SU-DHL-6 (cell line): ENCODE results near the gene PPM1M.
"Not testable (repeated sequence)": the region's sequence is repeated elsewhere in the genome, so short reads cannot be mapped to it uniquely, and the experiment has no call there.

ENCODE experiments used
- H2AFZ ChIP-seq: fragments of 200-600 bp; sonication (generic); 2 replicates; pipeline ENCODE4 v1.6.1; 2014; ENCODE audit warnings: low read depth, mild to moderate bottlenecking, moderate library complexity, mixed read lengths, antibody characterized with exemption, low read length; ENCODE audit not compliant: severe bottlenecking
- H3F3A ChIP-seq: fragments of 200-600 bp; shearing (Covaris generic); 2 replicates; pipeline ENCODE4 v1.6.0; 2016; ENCODE audit warnings: antibody characterized with exemption, mild to moderate bottlenecking; ENCODE audit not compliant: insufficient read depth
- H3K27ac ChIP-seq: fragments of 200-600 bp; sonication (generic); 2 replicates; pipeline ENCODE4 v1.5.1; 2016; ENCODE audit warnings: low read depth, mild to moderate bottlenecking, low read length, moderate library complexity, mixed read lengths
- H3K27me3 ChIP-seq: fragments of 200-600 bp; sonication (generic), shearing (Covaris generic); 2 replicates; pipeline ENCODE4 v1.6.0; 2014; ENCODE audit warnings: mild to moderate bottlenecking, low read length
- H3K36me3 ChIP-seq: fragments of 200-600 bp; sonication (generic); 2 replicates; pipeline ENCODE4 v1.6.1; 2014; ENCODE audit warnings: mild to moderate bottlenecking, low read length, mixed read lengths
- H3K4me2 ChIP-seq: fragments of 300-600, 200-600 bp; shearing (Covaris generic), sonication (generic); 2 replicates; pipeline ENCODE4 v1.6.0; 2014; ENCODE audit warnings: low read length, low read depth, mild to moderate bottlenecking; ENCODE audit not compliant: poor library complexity, severe bottlenecking
- H3K4me3 ChIP-seq: fragments of 200-600 bp; sonication (generic); 2 replicates; pipeline ENCODE4 v1.5.1; 2014; ENCODE audit warnings: antibody characterized with exemption, low read length, mild to moderate bottlenecking, mixed read lengths; ENCODE audit not compliant: insufficient read depth, poor library complexity, severe bottlenecking
- H3K79me2 ChIP-seq: fragments of 200-600 bp; sonication (generic); 2 replicates; pipeline ENCODE4 v1.6.1; 2014; ENCODE audit warnings: mild to moderate bottlenecking, low read length, moderate library complexity; ENCODE audit not compliant: insufficient read depth
- H3K9ac ChIP-seq: fragments of 200-600 bp; sonication (generic); 2 replicates; pipeline ENCODE4 v1.7.0; 2014; ENCODE audit warnings: mild to moderate bottlenecking, low read length
- H3K9me2 ChIP-seq: fragments of 200-600 bp; sonication (generic); replicated peaks from 2 replicates; pipeline ENCODE4 v1.6.1; 2014; ENCODE audit warnings: low read length; ENCODE audit not compliant: insufficient read depth
- H3K9me3 ChIP-seq: fragments of 200-600 bp; sonication (generic); 2 replicates; pipeline ENCODE4 v1.6.1; 2014; ENCODE audit warnings: low read length, mixed read lengths; ENCODE audit not compliant: insufficient read depth
- H4K20me1 ChIP-seq: fragments of 200-600 bp; sonication (generic); 2 replicates; pipeline ENCODE4 v1.6.1; 2014; ENCODE audit warnings: low read depth, mild to moderate bottlenecking, antibody characterized with exemption, low read length, moderate library complexity, mixed read lengths
- CTCF ChIP-seq: fragments of 200-600 bp; sonication (generic); IDR thresholded peaks from one replicate; pipeline ENCODE4 v1.5.1; 2017; ENCODE audit warnings: antibody characterized with exemption, mild to moderate bottlenecking, low read length, moderate library complexity; ENCODE audit not compliant: insufficient read depth, poor library complexity, severe bottlenecking
- EZH2phosphoT487 ChIP-seq: fragments of 200-600 bp; sonication (generic), shearing (Covaris generic); conservative IDR thresholded peaks from 2 replicates; pipeline ENCODE4 v1.6.1; 2018; ENCODE audit warnings: mild to moderate bottlenecking, antibody characterized with exemption, low read length, moderate library complexity, mixed read lengths

PPM1M gene

GRCh38 chr3:52283306-52283705, 37.7 kb downstream of the PPM1M start:
- H3K79me2 ChIP-seq: peaks cover 4% of the 10 kb centered on the region; the same call in 1 of the 2 replicates
- no peak overlapping the region for H3K27ac ChIP-seq
- no peaks in the 10 kb centered on the region for H4K20me1 ChIP-seq
- H3K9me3 ChIP-seq: no peaks in the 10 kb centered on the region
- no peak for TF ChIP-seq EZH2phosphoT487
- no peak for TF ChIP-seq CTCF
- no peak overlapping the region for H3K9ac ChIP-seq
- no peaks in the 10 kb centered on the region for H3K27me3 ChIP-seq
- no peak overlapping the region for H3K4me3 ChIP-seq
- H3K36me3 ChIP-seq: no peaks in the 10 kb centered on the region
- no peak overlapping the region for H2AFZ ChIP-seq
- no peaks in the 10 kb centered on the region for H3K9me2 ChIP-seq
- no peak overlapping the region for H3K4me2 ChIP-seq
- H3F3A ChIP-seq: peaks cover 15% of the 10 kb centered on the region

GRCh38 chr3:52284051-52284450, 38.5 kb downstream of the PPM1M start:
- not testable (repeated sequence) for H3K36me3 ChIP-seq, H3K4me3 ChIP-seq, H2AFZ ChIP-seq, H3K79me2 ChIP-seq, H4K20me1 ChIP-seq, H3K9me3 ChIP-seq, H3K27ac ChIP-seq, H3K9me2 ChIP-seq, H3K4me2 ChIP-seq, H3K27me3 ChIP-seq, H3K9ac ChIP-seq
- peaks cover 15% of the 10 kb centered on the region for H3F3A ChIP-seq

GRCh38 chr3:52286777-52287110, 41.2 kb downstream of the PPM1M start:
- H3K27ac ChIP-seq: no peak overlapping the region

GRCh38 chr3:52288674-52289073, 43.1 kb downstream of the PPM1M start:
- Histone ChIP-seq H3K4me3 (peak overlapping the region; percentile 89), H3K27me3 (no peaks in the 10 kb centered on the region), H3K9ac (peak overlapping the region; percentile 82), H3F3A (0 out of 2 replicates have a peak, but pooled peaks cover 5% of the 10 kb centered on the region), H3K9me2 (no peaks in the 10 kb centered on the region), H3K79me2 (peaks cover 4% of the 10 kb centered on the region; the same call in 1 of the 2 replicates), H3K27ac (peak overlapping the region; percentile 97; the same call in 1 of the 2 replicates), H2AFZ (no peak overlapping the region), H3K36me3 (no peaks in the 10 kb centered on the region), H3K4me2 (peak overlapping the region; percentile 62), H4K20me1 (no peaks in the 10 kb centered on the region), H3K9me3 (no peaks in the 10 kb centered on the region)
- TF ChIP-seq EZH2phosphoT487 (no peak), CTCF (no peak)

More at GRCh38 chr3:52286777-52287110, 41.2 kb downstream of the PPM1M start:
- peak overlapping the region; percentile 89 for H3K4me3 ChIP-seq
- H3K79me2 ChIP-seq: peaks cover 4% of the 10 kb centered on the region; the same call in 1 of the 2 replicates
- no peaks in the 10 kb centered on the region for H3K27me3 ChIP-seq
- H3F3A ChIP-seq: 0 out of 2 replicates have a peak, but pooled peaks cover 5% of the 10 kb centered on the region
- H4K20me1 ChIP-seq: no peaks in the 10 kb centered on the region
- no peak overlapping the region for H2AFZ ChIP-seq
- TF ChIP-seq EZH2phosphoT487 (no peak), CTCF (no peak)
- H3K36me3 ChIP-seq: no peaks in the 10 kb centered on the region
- H3K9me2 ChIP-seq: no peaks in the 10 kb centered on the region
- H3K9ac ChIP-seq: peak overlapping the region; percentile 82
- H3K4me2 ChIP-seq: peak overlapping the region; percentile 62
- H3K9me3 ChIP-seq: no peaks in the 10 kb centered on the region
